H1 (cell line): ENCODE data around the gene CCDC78. TPM values are rescaled to one million over a fixed set of nuclear protein-coding genes. Genes with fewer than 3 reads are reported as not detected.
A peak's percentile ranks its signal among the peaks of the same experiment; 100 is the strongest.

Experiments
- CTCF ChIA-PET: fragments of 300-600 bp; sonication (Branson Sonifier 250); formaldehyde crosslinking; loops from one replicate; lab custom pipeline; 2021; ENCODE audit not compliant: partially characterized antibody; lab: Charles Lee
- POLR2A ChIA-PET: fragments of 300-600 bp; sonication (Branson Sonifier 250); formaldehyde crosslinking; loops from one replicate; lab custom pipeline; 2021; ENCODE audit warnings: inconsistent platforms; ENCODE audit not compliant: partially characterized antibody; lab: Charles Lee
- DNase-seq, 2 experiments: peaks; one replicate each; pipeline versions ENCODE4 v3.0.0 to v3.0.0-alpha.2; 2010 to 2022; ENCODE audit warnings: low spot score in 2 of 2, low read depth in 1 of 2, mixed read lengths in 1 of 2
- FAIRE-seq: peaks from 2 replicates; lab custom pipeline; 2011; peaks lifted over from hg19 to GRCh38; lab: Jason Lieb, UNC
- H2AFZ ChIP-seq: 2 replicates; pipeline ENCODE4 v1.8.1; 2012; ENCODE audit warnings: low read length, inconsistent platforms
- H2AK5ac ChIP-seq: 2 replicates; pipeline ENCODE4 v1.6.1; 2013; ENCODE audit warnings: low read depth, low read length
- H2BK120ac ChIP-seq: replicated peaks from 2 replicates; pipeline ENCODE3; 2013; ENCODE audit warnings: low read depth, low read length, inconsistent platforms
- H2BK12ac ChIP-seq: 2 replicates; pipeline ENCODE4 v1.6.1; 2013; ENCODE audit warnings: low read depth, low read length
- H2BK15ac ChIP-seq: 2 replicates; pipeline ENCODE4 v1.6.1; 2013; ENCODE audit warnings: low read length
- H2BK20ac ChIP-seq: 2 replicates; pipeline ENCODE4 v1.6.1; 2013; ENCODE audit warnings: low read length
- H2BK5ac ChIP-seq: 2 replicates; pipeline ENCODE4 v1.6.1; 2013; ENCODE audit warnings: low read depth, low read length
- H3K14ac ChIP-seq: 2 replicates; pipeline ENCODE4 v1.6.1; 2013; ENCODE audit warnings: inconsistent platforms; ENCODE audit not compliant: insufficient read length
- H3K18ac ChIP-seq: 2 replicates; pipeline ENCODE4 v1.6.1; 2013; ENCODE audit warnings: low read length; ENCODE audit errors: extremely low read depth
- H3K23ac ChIP-seq: 2 replicates; pipeline ENCODE4 v1.6.1; 2013; ENCODE audit warnings: inconsistent platforms; ENCODE audit not compliant: insufficient read length
- H3K23me2 ChIP-seq: 2 replicates; pipeline ENCODE4 v1.6.1; 2013; ENCODE audit warnings: low read depth, low read length
- H3K27ac ChIP-seq: 2 replicates; pipeline ENCODE4 v1.6.1; 2011; ENCODE audit warnings: low read depth, low read length, inconsistent platforms
- H3K27me3 ChIP-seq, 4 experiments: replicated peaks in 1 of 4; 1 replicate in 1 of 4; 2 replicates in 3 of 4; pipeline versions ENCODE4 v1.6.1 to v1.8.1; 2011 to 2013; ENCODE audit warnings: low read length in 3 of 4, mild to moderate bottlenecking in 3 of 4, inconsistent platforms in 2 of 4, mixed read lengths in 2 of 4, moderate library complexity in 1 of 4; ENCODE audit not compliant: control insufficient read depth in 3 of 4, insufficient read depth in 3 of 4; ENCODE audit errors: extremely low read depth in 1 of 4
- H3K36me3 ChIP-seq, 4 experiments: 2 replicates each; pipeline versions ENCODE4 v1.6.1 to v1.8.1; 2011 to 2013; ENCODE audit warnings: mild to moderate bottlenecking in 4 of 4, low read length in 3 of 4, moderate library complexity in 2 of 4, control low read depth in 1 of 4, inconsistent platforms in 1 of 4; ENCODE audit not compliant: insufficient read depth in 4 of 4, control insufficient read depth in 2 of 4
- H3K4ac ChIP-seq: replicated peaks from 2 replicates; pipeline ENCODE3; 2013; ENCODE audit warnings: low read length, low read depth, mixed read lengths, inconsistent platforms; ENCODE audit not compliant: insufficient read length
- H3K4me1 ChIP-seq, 4 experiments: replicated peaks in 1 of 4; 1 replicate in 1 of 4; 2 replicates in 3 of 4; pipeline versions ENCODE4 v1.6.1 to v1.8.1; 2011 to 2013; ENCODE audit warnings: low read length in 3 of 4, inconsistent platforms in 2 of 4, mixed read lengths in 1 of 4; ENCODE audit not compliant: insufficient read depth in 4 of 4, control insufficient read depth in 3 of 4
- H3K4me2 ChIP-seq, 2 experiments: 2 replicates each; pipeline versions ENCODE4 v1.6.1 to v1.8.1; 2011 to 2013; ENCODE audit warnings: low read depth in 2 of 2, low read length in 2 of 2, control low read depth in 1 of 2, inconsistent platforms in 1 of 2, mild to moderate bottlenecking in 1 of 2; ENCODE audit not compliant: insufficient read depth in 1 of 2
- H3K4me3 ChIP-seq, 4 experiments: fragments of 200-600, 300-600 bp in 1 of 4; sonication (generic), shearing (Covaris generic), sonication (Bioruptor Twin) in 1 of 4; 2 replicates each; pipeline versions ENCODE4 v1.5.1 to v1.8.1; 2011 to 2016; ENCODE audit warnings: low read length in 4 of 4, low read depth in 3 of 4, control low read depth in 2 of 4, inconsistent platforms in 2 of 4, mild to moderate bottlenecking in 2 of 4, mixed read lengths in 1 of 4, moderate library complexity in 1 of 4; ENCODE audit not compliant: insufficient read depth in 2 of 4; ENCODE audit errors: extremely low read depth in 1 of 4
- H3K56ac ChIP-seq: replicated peaks from 2 replicates; pipeline ENCODE3; 2013; ENCODE audit warnings: low read depth, mild to moderate bottlenecking, mixed read lengths, low read length, inconsistent platforms; ENCODE audit not compliant: insufficient read length
- H3K79me1 ChIP-seq: 2 replicates; pipeline ENCODE4 v1.6.1; 2013; ENCODE audit warnings: low read depth, low read length, control low read depth
- H3K79me2 ChIP-seq, 2 experiments: 2 replicates each; pipeline versions ENCODE4 v1.6.1 to v1.8.1; 2012 to 2013; ENCODE audit warnings: low read length in 2 of 2, mild to moderate bottlenecking in 2 of 2, inconsistent platforms in 1 of 2; ENCODE audit not compliant: insufficient read depth in 2 of 2, control insufficient read depth in 1 of 2
- H3K9ac ChIP-seq, 4 experiments: replicated peaks in 1 of 4; 1 replicate in 1 of 4; 2 replicates in 3 of 4; pipeline versions ENCODE4 v1.6.1 to v1.8.1; 2011 to 2013; ENCODE audit warnings: low read depth in 3 of 4, low read length in 3 of 4, control low read depth in 2 of 4, mild to moderate bottlenecking in 2 of 4, moderate library complexity in 2 of 4, inconsistent platforms in 1 of 4; ENCODE audit errors: extremely low read depth in 1 of 4
- H3K9me3 ChIP-seq, 2 experiments: 2 replicates each; pipeline versions ENCODE4 v1.6.1 to v1.8.1; 2012 to 2013; ENCODE audit warnings: mild to moderate bottlenecking in 2 of 2, moderate library complexity in 2 of 2, control low read depth in 1 of 2, inconsistent platforms in 1 of 2, low read depth in 1 of 2, low read length in 1 of 2, mixed read lengths in 1 of 2; ENCODE audit not compliant: insufficient read depth in 2 of 2
- H4K20me1 ChIP-seq, 2 experiments: replicated peaks in 1 of 2; 2 replicates each; pipeline versions ENCODE3 to v1.8.1; 2011 to 2013; ENCODE audit warnings: inconsistent platforms in 2 of 2, low read length in 2 of 2, mild to moderate bottlenecking in 1 of 2; ENCODE audit not compliant: insufficient read depth in 2 of 2, control insufficient read depth in 1 of 2
- H4K5ac ChIP-seq: 2 replicates; pipeline ENCODE4 v1.6.1; 2013; ENCODE audit warnings: low read length, low read depth, mixed read lengths, inconsistent platforms; ENCODE audit not compliant: insufficient read length
- H4K8ac ChIP-seq: 2 replicates; pipeline ENCODE4 v1.8.0; 2013; ENCODE audit warnings: mild to moderate bottlenecking, moderate library complexity, low read length, inconsistent platforms; ENCODE audit not compliant: insufficient read depth; ENCODE audit errors: extremely low read depth
- H4K91ac ChIP-seq: replicated peaks from 2 replicates; pipeline ENCODE3; 2013; ENCODE audit warnings: low read length, mixed read lengths, inconsistent platforms; ENCODE audit not compliant: insufficient read length
- ATF2 ChIP-seq: IDR thresholded peaks from 2 replicates; pipeline ENCODE4 v1.6.1; 2012; ENCODE audit warnings: low read length, inconsistent platforms
- ATF3 ChIP-seq: IDR thresholded peaks from 2 replicates; pipeline ENCODE4 v1.6.1; 2011; ENCODE audit warnings: low read depth, mild to moderate bottlenecking, low read length; ENCODE audit not compliant: insufficient read depth
- HDAC6 ChIP-seq: IDR thresholded peaks from one replicate; pipeline ENCODE4 v1.7.1; 2012; ENCODE audit warnings: low read depth, mild to moderate bottlenecking, inconsistent platforms, low read length, moderate library complexity
- KDM1A ChIP-seq: fragments of 200-600, 300-600 bp; sonication (generic); IDR thresholded peaks from 2 replicates; pipeline ENCODE4 v1.7.1; 2016; ENCODE audit warnings: mild to moderate bottlenecking, low read length, borderline replicate concordance
- KDM5A ChIP-seq: fragments of 200-600 bp; IDR thresholded peaks from 2 replicates; pipeline ENCODE4 v1.7.1; 2012; ENCODE audit warnings: mild to moderate bottlenecking, low read length, inconsistent platforms, mixed read lengths
- MAX ChIP-seq: IDR thresholded peaks from 2 replicates; pipeline ENCODE4 v1.6.1; 2012; ENCODE audit warnings: inconsistent platforms
- SP4 ChIP-seq: IDR thresholded peaks from 2 replicates; pipeline ENCODE4 v1.6.1; 2012; ENCODE audit warnings: low read length, inconsistent platforms
- WGBS, 2 experiments: shearing (Covaris generic) in 1 of 2; methylation state at CpG; one replicate each; pipeline versions ENCODE4 v1.1.6 to v1.1.7; 2013 to 2015; ENCODE audit warnings: low lambda C conversion rate in 2 of 2, mixed read lengths in 2 of 2, inconsistent platforms in 1 of 2, low coverage in 1 of 2, missing lambda C conversion rate in 1 of 2; ENCODE audit not compliant: insufficient replicate concordance in 2 of 2, insufficient coverage in 1 of 2, insufficient read length in 1 of 2; ENCODE audit errors: extremely low coverage in 1 of 2, missing lambda C conversion rate in 1 of 2; 5-methylcytosine and 5-hydroxymethylcytosine counted together
- polyA plus RNA-seq, 7 experiments: library from polyadenylated mRNA; depleted of rRNA in 3 of 7; stranded (reverse) in 5 of 7; unstranded in 2 of 7; fragments of >200 nt in 5 of 7; fragments of 200-250 nt in 2 of 7; gene quantifications; 1 replicate in 5 of 7; 2 replicates in 1 of 7; 4 replicates in 1 of 7; pipeline versions ENCODE4 v1.2.1 to v1.2.3, GENCODE V29; 2011 to 2013; ENCODE audit warnings: missing spikeins in 2 of 7, mixed read lengths in 2 of 7
- total RNA-seq: library from RNA; stranded (reverse); fragmentation: NEBNext Ultra II Directional; extraction: Animal tissue kit (Norgen Biotek cat#: 25700); gene quantifications from 2 replicates; pipeline ENCODE4 v1.2.1, GENCODE V29; 2021

The CCDC78 gene
- total and polyA plus RNA-seq, 2 of the 8 experiments (the other 6 are each of a cell fraction or from before 2014, with no cell fraction given), result 7.1 to 8.5 TPM

GRCh38 chr16:762595-763268, 36.5 kb upstream of the CCDC78 start:
- no peaks in the 10 kb centered on the region for H3K9me3 ChIP-seq
- H2BK12ac ChIP-seq, result no peak overlapping the region
- no peak overlapping the region for H2BK15ac ChIP-seq
- no peak overlapping the region for H2AK5ac ChIP-seq
- CTCF ChIA-PET, result interaction anchor here (0.5 to 5.0 kb wide), 8 partner anchors 14 to 183 kb away, joined by 3 to 38 read pairs (median 4); partner anchors contain the start of gene CIAO3
- POLR2A ChIA-PET, result interaction anchor here (0.8 to 2.9 kb wide), 6 partner anchors 10 to 56 kb away, joined by 3 to 8 read pairs (median 5); no protein-coding TSS in a partner anchor
- H4K8ac ChIP-seq, result peak overlapping the region; percentile 25; the same call in 1 of the 2 replicates
- H3K23ac ChIP-seq, result no peak overlapping the region
- H2BK20ac ChIP-seq, result no peak overlapping the region
- no peak overlapping the region for H3K4ac ChIP-seq
- peaks cover 0 to 2% (median 0%) of the 10 kb centered on the region in 4 experiments; a peak in 1 of 7 replicates for H3K4me1 ChIP-seq
- H3K14ac ChIP-seq, result no peak overlapping the region
- TF ChIP-seq ATF3 (no peak), SP4 (no peak), MAX (no peak), HDAC6 (no peak), ATF2 (no peak), KDM1A (no peak), KDM5A (no peak)
- no peaks in the 10 kb centered on the region for H3K79me2 ChIP-seq
- no peak overlapping the region for H3K56ac ChIP-seq
- no peak overlapping the region for H3K4me2 ChIP-seq
- H2BK120ac ChIP-seq, result no peak overlapping the region
- H3K23me2 ChIP-seq, result no peaks in the 10 kb centered on the region
- no peaks in the 10 kb centered on the region for H4K20me1 ChIP-seq
- H4K91ac ChIP-seq, result no peak overlapping the region
- FAIRE-seq (no peak), DNase-seq (no peak)
- no peak overlapping the region for H3K27ac ChIP-seq
- H4K5ac ChIP-seq, result no peak overlapping the region
- 85% methylated on average over 12 of the region's 17 CpGs; no CpG with 5 or more reads in 1 of the 2 experiments for WGBS, 2 experiments
- H3K18ac ChIP-seq, result no peak overlapping the region
- no peak overlapping the region for H2AFZ ChIP-seq
- H3K36me3 ChIP-seq, result no peaks in the 10 kb centered on the region
- H3K27me3 ChIP-seq, result no peaks in the 10 kb centered on the region
- 0 out of 2 replicates have a peak overlapping the region, but pooled peaks have one; percentile 68 for H2BK5ac ChIP-seq
- no peaks in the 10 kb centered on the region for H3K79me1 ChIP-seq
- H3K9ac ChIP-seq, result no peak overlapping the region
- H3K4me3 ChIP-seq, result no peak overlapping the region
